Activated CD4-positive, alpha-beta T cell treated with anti-CD3 and anti-CD28 coated beads, Interleukin-10, Interleukin-2, amounts not matched to agents 100 ng/mL and 50 ng/mL, durations not matched to agents 16 hours and 8 hours (primary cell): ENCODE results near the gene SENP8.
A peak's percentile ranks its signal among the peaks of the same experiment; 100 is the strongest.
"Not testable (repeated sequence)": the region's sequence is repeated elsewhere in the genome, so short reads cannot be mapped to it uniquely, and the experiment has no call there.

Source experiments
- DNase-seq: peaks from one replicate; pipeline ENCODE4 v3.0.0-alpha.2; 2020

SENP8 gene

DNA sequence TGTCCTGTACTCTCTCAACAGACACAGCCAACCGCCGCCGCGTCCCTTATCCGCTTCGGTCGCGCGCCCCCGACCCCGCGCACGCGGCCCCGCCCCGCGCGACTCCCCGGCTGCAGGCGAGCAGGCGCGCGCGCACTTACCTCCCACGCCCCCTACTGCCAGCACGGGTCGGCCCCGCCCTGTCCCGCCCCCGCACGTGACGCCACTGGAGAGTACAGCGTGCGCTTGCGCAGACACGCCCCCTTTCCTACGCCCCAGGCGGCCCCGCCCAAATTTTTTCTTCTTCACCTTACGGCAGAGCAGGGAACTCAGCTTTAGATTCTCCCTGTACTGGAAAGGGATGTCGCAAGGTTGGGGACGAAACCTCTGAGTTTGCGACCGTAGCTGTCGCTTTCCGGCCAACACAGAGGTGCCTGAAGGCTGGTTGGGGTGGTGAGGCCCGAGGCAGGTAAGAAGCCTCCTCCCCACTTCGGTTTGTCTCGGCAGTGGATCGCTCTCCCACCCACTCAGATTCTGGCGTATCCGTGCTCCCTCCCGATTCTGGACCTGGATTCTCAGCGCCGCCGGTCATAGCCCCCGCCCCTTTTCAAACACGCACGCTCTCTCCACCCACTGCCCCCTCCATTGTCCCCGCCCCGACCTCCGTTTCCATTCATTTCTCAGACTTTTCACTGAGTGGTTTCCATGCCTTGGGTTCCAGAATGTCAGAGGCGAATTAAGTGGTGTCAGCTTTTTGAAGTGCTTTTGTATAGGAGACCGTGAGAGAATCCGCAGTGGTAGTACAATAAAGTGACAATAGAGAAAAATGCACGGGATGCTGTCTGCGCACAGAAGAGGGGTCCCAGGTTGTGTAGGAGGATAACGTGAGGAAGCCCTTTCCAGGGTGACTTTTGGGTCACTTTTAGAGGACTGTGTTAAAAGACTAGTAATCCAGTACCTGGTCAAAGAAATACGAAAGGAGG, at the start of gene SENP8, which contains the start of gene MYO9A:
Gene SENP8 (plus strand): TSS at position 387 of the 962 bp plus-strand sequence. CDS start 21,221 bp downstream, outside the sequence.
Gene MYO9A (minus strand): TSS at position 134 of the 962 bp plus-strand sequence. CDS start 71,587 bp downstream, outside the sequence.
- DNase-seq, result peak; percentile 99

DNA sequence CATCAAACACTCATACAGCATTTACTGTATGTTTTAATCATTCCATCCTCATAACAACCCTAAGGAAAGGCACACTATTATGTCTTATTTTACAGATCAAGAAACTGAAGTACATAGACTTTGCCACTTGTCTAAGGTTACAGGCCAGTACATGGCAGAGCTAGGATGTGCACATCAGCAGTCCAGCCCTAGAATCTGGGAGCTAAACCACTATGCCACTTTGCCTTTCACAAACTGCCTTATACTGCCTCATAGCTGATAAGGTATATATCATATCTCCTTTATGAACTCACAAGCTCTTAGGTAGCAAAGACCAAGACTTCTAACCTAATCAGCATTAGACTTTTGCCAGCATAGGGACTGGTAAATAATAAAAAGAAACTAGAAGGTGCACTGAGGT, 49.3 kb upstream of the SENP8 start:
- no peak for DNase-seq

DNA sequence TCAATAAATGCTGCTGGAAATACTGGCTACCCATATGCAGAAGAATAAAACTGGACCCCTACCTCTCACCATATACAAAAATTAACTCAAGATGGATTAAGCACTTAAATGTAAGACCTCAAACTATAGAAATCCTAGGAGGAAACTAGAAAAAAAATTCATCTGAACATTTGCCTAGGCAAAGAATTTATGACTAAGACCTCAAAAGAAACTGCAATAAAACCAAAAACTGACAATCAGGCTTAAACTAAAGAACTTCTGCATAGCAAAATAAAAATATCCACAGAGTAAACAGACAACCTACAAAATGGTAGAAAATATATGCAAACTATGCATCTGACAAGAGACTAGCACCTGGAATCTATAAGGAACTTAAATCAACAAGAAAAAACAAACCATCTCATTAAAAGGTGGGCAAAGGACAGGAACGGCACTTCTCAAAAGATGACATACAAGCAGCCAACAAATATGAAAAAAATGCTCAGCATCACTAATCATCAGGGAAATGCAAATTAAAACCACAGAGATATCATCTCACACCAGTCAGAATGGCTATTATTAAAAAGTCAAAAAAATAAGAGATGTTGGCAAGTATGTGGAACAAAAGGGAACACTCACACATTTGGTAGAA, 47.3 kb upstream of the SENP8 start:
- DNase-seq, result no peak

DNA sequence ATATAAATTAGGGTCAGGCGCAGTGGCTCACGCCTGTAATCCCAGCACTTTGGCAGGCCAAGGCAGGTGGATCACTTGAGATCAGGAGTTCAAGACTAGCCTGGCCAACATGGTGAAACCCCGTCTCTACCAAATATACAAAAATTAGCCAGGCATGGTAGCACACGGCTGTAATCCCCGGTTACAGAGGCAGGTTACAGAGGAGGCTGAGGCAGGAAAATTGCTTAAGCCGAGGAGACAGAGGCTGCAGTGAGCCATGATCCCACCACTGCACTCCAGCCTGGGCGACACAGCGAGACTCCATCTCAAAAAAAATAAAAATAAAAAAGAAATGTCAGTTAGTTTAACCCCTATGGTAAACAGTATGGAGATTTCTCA, 46.8 kb upstream of the SENP8 start:
- DNase-seq, result not testable (repeated sequence)

DNA sequence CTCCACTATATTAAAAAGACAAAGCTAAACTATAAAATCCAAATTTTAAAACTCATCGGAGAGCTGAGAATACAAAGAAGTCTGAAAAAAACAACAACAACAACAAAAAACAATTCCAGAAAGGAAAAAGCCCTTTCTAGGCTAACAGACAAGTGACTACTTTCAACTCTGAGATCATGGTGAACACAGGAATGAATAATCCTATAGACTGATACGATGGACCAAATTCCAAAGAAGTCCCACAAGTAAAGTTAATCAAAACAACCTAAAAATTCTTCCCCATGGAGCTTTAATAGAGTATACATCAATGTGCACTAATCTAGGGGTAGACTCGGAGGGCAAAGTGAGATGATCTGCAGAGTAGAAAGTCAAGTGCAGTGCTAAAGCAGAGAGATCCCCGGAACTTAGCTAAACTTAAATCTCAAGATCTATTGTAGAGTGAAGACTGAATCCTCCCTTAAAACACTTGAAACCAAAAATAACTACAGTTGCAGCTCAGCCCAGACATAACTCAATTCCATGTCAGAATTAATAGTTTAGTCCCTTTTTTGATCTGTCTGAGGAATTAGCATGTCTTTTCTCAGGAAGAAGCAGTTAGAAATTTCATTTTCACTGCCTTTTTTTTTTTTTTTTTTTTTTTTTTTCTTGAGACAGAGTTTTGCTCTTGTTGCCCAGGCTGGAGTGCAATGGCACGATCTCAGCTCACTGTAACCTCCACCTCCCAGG, 43.7 kb upstream of the SENP8 start:
- no peak for DNase-seq

DNA sequence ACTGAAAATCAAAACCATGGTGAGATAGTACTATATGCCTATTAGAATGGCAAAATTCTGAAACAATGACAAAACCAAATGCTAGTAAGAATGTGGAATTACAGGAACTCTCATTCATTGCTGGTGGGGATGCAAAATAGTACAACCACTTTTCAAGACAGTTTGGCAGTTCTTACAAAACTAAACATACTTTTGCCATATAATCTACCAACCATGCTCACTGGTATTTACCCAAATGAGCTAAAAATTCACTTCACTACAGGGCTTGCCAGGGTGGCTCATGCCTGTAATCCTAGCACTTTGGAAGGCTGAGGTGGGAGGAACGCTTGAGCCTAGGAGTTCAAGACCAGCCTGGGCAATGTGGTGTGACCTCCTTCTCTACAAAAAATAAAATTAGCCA, 40.3 kb upstream of the SENP8 start:
- no peak for DNase-seq

DNA sequence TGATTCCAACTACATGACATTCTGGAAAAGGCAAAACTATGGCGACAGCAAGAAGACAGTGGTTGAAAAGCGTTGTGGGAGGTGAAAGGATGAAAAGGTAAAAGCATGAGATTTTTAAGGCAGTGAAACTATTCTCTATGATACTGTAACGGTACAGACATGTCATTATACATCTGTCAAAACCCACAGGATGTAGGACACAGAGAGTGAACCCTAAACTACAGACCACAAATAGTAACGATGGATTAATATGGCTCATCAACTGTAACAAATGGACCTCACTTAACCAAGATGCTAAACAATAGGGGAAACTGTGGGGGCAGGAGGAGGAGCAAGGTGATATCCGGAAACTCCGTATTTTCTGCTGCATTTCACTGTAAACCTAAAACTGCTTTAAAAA, 39.3 kb upstream of the SENP8 start:
- peak; percentile 22 for DNase-seq

DNA sequence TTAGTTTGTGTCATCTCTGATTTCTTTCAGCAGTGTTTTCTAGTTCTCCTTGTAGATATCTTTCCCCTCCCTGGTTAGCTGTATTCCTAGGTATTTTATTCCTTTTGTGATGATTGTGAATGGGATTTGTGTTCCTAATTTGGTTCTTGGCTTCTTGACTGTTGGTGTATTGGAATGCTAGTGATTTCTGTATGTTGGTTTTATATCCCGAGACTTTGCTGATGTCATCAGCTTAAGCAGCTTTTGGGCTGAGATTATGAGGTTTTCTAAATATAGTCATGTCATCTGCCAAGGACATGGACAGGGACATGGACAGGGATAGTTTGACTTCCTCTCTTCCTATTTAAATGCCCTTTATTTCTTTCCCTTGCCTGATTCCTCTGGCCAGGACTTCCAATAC, 36.0 kb upstream of the SENP8 start:
- no peak for DNase-seq

DNA sequence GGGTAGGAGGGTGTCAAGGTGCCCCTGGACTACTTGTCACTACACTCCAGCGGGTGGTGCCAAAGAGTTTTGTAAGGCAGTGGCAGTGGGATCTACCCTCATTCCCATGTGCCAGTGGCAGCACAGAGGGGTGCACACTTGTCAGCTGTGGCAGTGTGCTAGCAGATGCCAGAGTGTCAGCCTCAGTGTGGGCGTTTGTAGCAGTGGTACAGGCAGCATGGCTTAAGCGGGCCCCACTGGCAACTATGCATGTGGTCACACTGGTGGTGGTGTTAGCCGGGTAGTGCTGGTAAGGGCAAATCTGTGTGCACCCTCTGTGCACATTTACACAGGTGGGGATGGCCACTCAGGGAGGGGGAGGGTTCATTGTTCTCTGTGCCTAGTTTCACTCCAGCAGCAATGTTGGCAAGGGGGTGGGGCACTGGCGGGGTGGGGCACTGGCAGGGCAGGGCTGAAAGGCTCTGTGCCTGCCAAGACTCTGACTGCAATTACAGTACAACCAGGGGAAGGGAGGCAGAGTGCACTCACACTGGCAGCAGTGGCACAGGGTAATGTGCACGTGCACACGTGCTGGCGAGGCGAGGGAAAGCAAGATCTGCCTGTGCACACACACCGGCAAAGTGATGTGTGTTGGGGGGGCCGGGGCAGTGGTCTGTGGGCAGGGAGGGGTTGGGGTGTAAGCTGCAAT, 32.0 kb upstream of the SENP8 start:
- no peak for DNase-seq

DNA sequence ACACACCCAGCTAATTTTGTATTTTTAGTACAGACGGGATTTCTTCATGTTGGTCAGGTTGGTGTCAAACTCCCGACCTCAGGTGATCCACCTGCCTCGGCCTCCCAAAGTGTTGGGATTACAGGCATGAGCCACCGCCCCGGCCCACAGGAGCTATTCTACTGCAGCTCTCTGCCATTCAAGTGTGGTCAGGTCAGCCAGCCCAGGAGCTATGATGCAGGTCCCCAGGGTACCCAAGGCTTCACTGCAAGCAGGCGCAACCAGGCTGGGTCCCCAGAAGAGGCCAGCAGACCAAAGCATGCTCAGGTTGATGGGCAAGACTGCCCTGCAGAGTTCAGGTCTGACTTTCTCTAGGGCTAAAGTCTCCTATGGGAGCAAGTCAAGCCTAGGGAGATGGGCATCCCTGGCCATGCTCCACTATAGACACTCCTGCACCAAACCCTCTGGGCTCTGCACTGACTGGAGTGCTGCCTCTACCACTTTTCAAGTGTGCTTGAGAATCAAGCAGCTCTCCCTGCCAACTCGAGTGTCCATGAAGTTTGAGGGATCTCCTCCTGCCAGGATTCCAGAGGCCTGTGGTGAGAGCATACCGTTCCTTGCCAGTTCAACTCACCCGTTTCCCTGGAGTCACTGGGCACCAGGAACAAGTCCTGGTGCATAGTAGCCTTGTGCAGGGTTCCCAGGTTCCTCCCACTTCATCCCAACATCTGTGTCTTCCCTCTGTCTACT, 31.1 kb upstream of the SENP8 start:
- DNase-seq, result no peak

DNA sequence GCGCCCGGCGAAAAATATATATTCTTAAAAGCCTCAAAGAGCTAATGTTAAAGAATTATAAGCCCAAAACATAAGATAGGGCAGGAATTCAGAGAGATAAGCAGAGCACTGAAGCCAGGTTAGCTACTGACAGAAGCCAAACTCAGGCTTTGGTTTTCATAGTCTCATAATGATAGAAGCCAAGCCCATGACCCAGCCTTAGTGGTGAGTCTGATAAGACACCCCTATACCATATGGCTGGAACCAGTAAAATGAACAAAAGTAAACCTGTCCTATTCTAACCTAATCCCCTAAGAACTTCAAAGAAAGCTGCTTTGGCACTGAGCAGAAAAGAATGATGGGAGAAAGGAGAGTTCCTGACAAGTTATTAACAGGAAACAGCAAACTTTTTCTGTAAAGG, 26.2 kb upstream of the SENP8 start:
- no peak for DNase-seq

DNA sequence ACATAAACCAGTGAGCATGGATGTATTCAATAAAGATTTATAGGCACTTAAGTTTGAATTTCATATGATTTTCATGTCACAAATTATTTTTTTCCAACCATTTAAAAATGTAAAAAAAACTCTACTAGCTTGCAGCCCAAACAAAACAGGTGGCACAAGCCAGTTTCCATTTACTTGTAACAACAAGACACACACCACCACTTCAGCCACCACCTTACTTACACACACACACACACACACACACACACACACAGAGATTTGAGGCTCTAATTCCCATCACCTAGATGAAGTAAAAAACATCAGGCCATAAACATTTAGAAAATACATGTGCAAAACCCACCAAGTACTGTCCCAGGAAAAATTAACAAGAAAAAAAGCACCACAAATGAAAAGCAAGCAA, 25.5 kb upstream of the SENP8 start:
- no peak for DNase-seq

DNA sequence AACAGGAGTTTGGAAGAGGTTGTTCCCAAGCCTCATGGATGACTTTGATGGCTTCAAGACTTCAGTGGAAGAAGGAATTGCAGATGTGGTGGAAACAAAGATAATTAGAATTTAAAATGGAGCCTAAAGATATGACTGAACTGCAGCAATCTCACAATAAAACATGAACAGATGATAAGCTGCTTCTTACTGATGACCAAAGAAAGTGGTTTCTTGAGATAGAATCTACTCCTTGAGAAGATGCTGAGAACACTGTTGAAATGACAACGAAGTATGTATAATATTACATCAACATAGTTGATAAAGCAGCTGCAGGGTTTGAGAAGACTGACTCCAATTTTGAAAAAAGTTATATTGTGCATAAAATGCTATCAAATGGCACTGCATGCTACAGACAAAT, 21.4 kb upstream of the SENP8 start:
- no peak for DNase-seq

DNA sequence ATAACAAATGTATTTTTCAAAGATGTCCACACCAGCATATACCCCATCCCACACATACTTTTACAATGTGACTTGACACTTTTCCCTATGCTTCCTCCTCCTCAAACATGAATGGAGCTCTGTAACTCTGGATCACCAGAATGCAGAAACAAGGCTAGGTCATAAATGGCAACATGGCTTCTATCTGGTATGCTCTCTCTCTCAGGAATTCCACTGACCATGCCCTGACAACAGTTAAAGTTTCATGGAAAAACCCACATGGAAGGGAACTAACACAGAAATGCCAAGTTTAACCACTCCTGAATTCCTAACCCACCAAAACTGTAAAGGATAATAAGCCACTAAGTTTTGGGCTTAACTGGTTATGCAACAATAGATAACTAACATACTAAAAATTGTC, 20.2 kb upstream of the SENP8 start:
- DNase-seq, result no peak

DNA sequence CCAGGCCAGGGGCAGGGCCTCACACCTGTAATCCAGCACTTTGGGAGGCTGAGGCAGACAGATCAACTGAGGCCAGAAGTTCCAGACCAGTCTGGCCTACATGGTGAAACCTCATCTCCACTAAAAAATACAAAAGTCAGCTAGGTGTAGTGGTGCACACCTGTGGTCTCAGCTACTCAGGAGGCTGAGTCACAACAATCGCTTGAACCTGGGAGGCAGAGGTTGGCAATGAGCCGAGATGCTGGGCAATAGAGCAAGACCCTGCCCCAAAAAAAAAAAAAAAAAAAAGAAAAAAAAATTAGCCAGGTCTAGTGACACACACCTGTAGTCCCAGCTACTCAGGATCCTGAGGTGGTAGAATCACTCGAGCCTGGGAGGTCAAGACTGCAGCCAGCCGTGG, 19.0 kb upstream of the SENP8 start:
- DNase-seq, result no peak

DNA sequence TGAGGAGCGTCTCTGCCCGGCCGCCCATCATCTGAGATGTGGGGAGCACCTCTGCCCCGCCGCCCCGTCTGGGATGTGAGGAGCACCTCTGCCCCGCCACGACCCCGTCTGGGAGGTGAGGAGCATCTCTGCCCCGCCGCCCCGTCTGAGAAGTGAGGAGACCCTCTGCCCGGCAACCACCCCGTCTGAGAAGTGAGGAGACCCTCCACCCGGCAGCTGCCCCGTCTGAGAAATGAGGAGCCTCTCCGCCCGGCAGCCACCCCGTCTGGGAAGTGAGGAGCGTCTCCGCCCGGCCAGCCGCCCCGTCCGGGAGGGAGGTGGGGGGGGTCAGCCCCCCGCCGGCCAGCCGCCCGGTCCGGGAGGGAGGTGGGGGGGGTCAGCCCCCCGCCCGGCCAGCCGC, 17.7 kb upstream of the SENP8 start:
- DNase-seq, result not testable (repeated sequence)

DNA sequence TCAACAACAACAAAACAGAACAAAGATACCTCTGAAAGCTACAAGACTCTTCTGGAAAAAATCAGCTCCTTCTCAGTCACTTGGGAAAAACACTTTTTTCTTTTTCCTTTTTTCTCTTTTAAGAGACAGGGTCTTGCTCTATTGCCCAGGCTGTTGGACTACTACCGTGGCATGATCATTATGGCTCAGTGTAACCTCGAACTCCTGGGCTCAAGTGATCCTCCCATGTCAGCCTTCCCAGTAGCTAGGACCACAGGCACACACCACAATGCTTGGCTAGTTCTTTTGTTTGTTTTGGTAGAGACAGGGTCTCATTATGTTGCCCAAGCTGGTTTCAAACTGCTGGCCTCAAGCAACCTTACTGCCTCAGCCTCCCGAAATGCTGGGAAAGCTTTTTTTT, 13.1 kb upstream of the SENP8 start:
- no peak for DNase-seq

DNA sequence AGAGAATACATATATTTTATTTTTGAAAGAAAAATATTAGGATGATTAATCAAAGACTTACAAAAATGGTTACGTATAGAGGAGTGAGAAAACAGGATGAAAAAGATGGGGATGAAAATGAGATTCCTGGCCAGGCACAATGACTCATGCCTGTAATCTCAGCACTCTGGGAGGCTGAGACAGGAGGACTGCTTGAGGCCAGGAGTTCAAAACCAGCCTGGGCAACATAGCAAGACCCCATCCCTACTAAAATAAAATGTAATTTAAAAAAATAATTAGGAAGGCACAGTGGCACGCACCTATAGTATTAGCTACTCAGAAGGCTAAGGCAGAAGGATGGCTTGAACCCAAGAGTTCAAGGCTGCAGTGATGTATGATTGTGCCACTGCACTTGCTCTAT, 12.1 kb upstream of the SENP8 start:
- DNase-seq, result no peak

DNA sequence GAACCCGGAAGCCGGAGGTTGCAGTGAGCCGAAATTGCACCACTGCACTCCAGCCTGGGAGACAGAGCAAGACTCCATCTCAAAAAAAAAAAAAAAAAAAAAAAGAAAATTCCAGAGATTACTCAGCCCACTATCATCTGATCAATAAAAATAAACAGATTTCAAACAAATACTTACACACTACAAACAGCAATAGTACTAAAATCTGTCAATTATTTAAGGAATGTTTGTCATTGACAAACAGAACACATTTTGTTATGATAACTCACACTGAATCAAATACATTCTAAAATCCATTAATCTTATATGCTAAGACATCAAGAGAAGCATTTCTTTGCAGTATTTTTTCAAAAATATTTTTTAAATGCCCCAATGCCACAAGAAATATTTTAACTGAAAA, 7.8 kb upstream of the SENP8 start:
- no peak for DNase-seq

DNA sequence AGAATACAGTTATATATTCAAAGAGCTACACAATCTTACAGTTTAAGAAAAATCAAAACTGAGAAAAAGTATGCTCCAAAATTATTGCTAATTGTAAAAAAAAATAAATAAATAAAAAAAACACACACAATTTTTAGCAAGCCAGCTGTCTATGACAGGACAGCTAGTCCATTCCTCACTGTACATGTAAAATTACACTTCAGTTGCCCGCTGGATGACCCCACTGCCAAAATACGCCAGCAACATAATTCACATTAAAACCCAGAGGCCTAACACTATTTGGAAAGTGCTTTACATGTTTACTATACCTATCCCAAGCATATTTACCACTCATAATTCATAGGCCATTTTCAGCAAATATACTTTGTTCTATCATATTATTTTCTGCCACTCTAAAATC, 6.1 kb upstream of the SENP8 start:
- DNase-seq, result no peak

DNA sequence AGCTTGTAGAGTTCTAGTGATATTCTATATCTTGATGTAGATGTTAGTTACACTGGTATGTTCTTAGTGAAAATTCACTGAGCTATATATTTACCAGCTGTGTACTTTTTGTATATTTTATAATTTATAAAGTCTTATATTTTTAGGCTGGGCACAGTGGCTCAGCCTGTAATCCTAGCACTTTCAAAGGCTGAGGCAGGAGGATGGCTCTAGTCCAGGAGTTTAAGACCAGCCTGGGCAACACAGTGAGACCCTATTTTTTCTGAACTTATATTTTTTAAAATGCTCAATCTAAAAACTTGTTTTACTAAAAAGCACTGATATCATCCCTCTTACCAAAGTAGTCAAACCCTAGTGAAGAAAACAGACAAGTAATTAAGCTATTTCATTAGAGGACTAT, 5.4 kb upstream of the SENP8 start:
- DNase-seq, result no peak

DNA sequence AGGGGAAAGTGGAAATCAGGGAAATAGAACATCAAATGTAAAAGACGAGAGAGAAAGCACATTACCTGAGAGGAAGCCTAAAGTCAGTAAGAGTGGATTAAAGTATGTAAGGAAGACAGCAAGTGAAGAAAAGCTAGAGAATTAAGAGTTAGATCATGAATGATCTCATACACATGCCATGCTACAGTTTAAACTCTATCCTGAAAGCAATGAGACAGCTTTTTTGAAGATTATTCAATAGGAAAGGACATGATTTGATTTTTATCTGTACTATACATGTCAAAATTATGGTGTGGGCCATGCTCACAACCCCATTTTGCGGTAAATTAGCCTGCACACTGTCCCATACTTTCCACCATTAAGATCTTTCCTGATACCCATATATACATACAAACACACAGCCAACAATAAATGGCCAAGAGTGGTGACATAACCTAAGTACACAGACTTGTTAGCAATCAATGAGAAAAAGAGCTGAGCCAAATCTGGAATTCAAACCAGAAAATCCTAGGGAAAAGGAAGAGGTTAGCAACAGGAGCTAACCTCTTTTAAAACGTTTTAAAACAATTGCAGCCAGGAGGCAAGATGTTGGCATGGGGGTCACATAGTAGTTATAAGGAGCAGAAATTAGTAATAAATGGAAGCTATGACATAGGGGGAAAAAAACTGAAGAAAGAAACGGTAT, 4.7 kb upstream of the SENP8 start:
- DNase-seq, result no peak
